Raji (cell line): ENCODE data around the gene FUT2.

ENCODE experiments used
- POLR2A ChIP-seq: IDR thresholded peaks from 2 replicates; pipeline ENCODE4 v1.6.1; 2011; ENCODE audit warnings: low read depth, low read length, control low read depth; ENCODE audit not compliant: insufficient read depth

FUT2 gene

DNA sequence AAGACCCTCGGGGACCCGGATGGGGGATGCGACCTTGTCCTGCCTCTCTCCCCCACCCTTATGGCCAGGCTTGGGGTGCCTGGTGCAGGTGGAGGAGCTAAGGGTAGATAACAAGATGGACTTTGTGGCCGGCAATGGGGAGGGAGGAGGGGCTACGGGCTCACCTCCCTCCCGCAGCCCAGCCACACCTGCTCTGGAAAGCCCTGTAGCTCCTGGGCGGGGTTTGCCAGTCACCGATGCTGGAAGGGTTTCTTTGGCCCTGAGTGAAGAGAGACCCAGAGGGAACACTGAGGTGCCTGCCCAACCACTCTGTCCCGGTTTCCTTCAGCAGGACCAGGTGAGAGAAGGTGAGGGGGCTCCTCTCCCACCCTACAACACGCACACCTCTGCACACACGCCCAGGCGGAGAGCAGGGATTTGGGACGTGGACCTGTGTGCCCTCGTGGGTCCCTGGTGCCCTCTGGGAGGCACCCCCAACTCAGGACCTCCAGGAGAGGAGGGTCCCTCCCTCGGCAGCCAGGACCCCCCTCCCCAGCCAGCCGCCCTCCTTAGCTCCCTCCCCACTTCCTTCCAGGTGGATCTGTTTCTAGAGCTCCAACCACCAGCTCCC lies at the start of gene FUT2:
FUT2 (plus strand) TSS at position 229 of the 610 bp plus-strand sequence. CDS start 6,986 bp downstream, outside the sequence.
- no peak for TF ChIP-seq POLR2A

DNA sequence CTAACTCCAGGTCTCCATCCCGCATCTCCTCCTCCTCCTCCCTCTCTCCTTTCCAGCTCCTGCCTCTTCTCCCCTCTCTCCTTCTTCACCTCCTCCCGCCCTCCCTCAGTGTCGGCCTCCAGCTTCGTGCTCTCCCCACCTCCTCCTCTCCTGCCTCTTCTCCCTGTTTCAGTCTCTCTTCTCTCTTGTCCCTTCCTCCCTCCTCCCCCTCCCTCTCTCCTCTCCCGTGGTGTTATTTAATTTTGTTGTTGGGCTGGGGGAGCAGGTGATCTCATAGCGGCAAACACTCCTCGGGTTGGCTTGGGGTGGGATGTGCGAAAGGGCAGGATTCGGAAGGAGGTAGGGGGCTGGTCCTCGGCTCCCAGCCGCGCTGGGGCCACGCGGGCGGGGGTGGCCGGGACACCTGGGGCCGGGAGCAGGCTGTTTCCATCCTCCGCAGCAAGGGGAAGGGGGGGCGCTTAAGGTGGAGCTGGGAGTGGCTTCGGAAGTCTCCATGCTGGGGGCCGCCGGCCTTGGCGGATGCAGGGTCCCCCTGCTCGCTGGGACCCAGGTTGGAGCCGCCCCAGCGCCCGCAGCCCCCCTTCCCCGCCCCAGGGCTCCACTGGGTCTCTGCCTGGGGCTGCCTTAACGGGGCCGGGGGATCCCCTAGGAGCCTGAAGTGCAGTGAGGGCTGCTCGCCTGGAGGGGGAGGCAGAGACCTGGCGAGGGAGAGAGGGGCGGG lies 49.6 kb upstream of the FUT2 start, which contains the start of gene CA11:
CA11 (minus strand) TSS at position 187 of the 721 bp plus-strand sequence. CDS start 555 bp downstream, outside the sequence.
- TF ChIP-seq POLR2A, result no peak; the same call in 1 of the 2 replicates

DNA sequence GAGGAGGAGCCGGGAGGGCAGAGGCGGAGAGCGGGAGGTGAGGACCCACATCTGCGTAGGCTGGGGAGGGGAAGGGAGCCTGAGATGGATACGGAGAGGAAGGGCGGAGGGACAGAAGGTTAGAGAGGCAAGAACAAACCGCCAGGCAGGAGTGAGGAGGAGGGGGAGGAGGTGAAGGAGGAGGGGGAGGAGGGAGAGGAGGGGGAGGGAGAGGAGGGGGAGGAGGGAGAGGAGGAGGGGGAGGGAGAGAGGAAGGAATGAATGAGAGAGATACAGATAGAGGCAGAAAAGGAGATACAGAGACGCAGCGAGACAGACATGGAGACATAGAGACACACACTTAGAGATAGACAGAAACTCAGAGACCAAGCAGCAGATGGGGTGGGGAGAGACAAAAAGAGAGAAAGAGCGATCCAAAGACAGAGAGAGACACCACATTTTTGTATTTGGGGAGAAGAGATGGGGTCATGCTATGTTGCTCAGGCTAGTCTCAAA lies 49.0 kb upstream of the FUT2 start:
- TF ChIP-seq POLR2A, result peak; percentile 51

DNA sequence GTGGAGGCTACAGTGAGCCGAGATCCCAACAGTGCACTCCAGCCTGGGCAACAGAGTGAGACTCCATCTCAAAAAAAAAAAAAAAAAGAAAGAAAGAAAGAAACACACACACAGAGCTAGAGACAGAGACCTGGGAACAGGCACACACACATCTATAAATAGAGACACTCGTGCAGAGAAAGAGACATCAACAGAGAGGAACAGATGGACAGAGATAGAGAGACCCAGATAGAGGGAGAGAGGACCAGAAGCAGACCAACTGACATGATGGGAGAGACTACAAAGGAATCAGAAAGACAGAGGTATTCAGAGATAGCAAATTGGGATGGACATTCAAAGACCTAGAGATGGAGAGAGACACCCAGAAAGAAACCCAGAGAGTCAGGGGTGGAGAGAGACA lies 47.6 kb upstream of the FUT2 start:
- no peak for TF ChIP-seq POLR2A

DNA sequence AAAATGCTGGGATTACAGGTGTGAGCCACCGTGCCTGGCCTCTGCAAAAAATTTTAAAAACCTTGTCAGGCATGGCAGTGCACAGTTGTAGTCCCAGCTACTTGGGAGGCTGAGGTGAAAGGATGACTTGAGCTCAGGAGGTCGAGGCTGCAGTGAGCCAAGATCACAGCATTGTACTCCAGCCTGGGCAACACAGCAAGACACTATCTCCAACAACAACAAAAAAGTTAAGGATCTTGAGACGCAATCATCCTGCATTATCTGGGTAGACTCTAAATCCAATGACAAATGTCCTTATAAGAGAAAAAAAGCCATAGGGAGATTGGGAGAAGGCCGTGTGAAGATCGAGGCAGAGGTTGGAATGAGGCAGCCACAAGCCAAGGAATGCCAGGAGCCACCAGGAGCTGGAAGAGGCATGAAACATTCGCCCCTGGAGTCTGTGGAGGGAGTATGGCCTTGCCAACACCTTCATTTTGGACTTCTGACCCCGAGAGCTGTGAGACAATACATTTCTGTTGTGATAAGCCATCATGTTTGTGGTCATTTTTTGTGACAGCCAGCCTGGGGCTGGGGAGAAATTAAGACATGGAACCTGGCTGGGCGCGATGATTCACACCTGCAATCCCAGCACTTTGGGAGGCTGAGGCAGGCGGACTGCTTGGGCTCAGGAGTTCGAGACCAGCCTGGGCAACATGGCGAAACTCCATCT lies 44.6 kb upstream of the FUT2 start:
- no peak for TF ChIP-seq POLR2A

DNA sequence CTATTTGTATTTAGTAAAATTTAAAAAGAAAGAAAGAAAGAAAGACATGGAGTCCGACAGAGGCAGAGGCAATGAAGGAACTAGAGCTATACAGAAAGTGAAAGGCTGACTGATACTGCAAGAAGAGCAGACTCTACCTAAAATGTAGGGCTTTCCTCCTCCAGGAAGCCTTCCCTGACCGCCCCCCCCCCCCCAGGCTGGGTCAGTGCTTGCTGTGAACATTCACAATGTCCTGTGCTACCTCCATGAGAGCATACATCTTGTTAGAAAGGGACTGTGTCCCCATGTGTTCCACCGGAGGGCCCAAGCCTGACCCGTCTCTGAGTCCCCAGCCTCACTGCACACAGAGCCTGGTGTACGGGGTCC lies 44.1 kb upstream of the FUT2 start:
- TF ChIP-seq POLR2A, result no peak

DNA sequence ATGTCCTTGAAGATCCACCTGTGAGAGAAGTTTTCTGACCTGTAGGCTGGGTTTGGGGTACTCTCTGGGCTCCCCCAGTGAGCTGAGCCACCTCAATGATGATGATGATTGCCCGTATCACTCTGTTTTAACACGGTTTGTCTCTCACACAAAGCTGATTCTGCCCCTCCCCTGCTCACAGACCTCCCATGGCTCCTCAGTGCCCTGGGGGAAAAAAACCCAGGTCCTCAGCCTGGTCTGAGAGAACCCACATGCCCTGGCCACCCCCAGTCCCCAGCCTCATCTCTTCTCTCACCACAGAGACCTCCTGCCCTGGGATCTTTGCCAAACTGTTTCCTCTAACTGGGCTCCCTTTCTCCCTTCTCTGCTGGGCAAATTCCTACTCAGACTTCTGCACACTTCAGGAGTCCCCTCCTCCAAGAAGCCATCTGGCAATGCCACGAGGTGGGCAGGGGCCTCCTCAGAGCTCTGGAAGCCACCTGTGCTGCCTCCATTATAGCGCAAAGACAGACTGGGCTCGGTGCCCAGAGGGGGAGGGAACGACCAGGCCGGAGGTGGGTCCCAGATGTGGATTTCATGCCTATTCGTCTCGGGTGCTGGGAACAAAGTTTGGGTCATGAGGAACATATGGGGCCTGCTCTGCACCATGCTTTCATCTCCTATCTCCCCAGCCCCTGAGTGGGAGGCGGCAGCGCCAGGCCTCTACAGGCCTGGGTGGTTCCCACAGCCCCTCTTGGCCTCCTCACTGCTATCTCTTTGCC lies 41.3 kb upstream of the FUT2 start:
- TF ChIP-seq POLR2A, result no peak

DNA sequence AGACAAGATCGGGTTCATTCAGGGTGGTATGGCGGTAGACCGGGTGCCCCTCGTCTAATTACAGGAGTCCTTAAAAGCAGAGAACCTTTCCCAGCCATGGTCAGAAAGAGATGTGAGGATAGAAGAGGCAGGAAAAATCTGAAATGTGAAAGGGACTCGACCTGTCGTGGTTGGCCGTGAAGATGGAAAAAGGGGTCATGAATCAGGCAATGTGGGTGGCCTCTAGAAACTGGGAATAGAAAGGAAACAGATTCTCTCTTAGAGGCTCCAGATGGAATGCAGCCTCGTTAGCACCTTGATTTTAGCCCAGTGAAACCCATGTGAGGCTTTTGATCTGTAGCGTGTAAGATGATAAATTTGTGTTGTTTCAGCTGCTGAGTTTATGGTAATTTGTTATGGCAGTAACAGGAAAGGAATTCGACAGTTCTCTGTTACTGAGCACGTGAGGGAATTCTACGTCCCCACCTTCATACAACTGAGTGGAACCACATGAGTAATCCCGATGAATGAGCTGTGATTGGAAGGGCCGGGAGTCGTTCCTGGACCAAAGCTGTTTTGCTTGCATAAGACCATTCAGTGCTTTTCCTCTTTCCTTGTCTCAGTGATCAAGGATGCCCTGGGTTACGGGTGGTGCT lies 38.8 kb upstream of the FUT2 start:
- no peak for TF ChIP-seq POLR2A

DNA sequence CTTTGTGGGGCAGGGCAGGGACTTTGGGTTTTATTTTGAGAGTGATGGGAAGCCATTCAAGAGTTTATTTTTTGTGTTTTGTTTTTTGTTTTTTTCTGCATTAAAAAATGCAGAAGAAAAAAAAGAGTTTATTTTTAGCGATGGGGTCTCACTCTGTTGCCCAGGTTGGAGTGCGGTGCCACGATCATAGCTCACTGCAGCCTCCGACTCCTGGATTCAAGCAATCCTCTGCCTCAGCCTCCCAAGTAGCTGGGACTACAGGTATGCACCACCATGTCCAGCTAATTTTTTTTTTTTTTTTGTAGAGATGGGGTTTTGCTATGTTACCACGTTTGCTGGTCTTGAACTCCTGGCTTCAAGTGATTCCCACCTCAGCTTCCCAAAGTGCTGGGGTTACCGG lies 37.3 kb upstream of the FUT2 start:
- TF ChIP-seq POLR2A, result no peak

DNA sequence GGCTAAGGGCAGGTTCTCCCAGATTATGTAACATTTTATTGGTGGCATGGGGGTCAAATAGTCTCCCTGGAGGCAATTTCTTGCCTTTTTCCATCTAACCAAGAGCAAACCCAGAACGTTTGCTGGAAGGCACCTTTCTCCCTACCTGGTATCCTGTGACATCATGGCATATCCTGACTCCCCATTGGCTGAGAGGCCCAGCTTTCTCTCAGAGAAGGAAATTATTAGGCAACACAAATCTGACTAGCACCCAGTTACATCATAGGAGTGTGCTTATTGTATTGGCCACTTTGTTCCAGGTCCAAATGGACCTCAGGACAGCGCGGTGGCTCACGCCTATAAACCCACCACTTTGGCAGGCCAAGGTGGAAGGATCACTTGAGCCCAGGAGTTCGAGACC lies 36.0 kb upstream of the FUT2 start:
- no peak for TF ChIP-seq POLR2A

DNA sequence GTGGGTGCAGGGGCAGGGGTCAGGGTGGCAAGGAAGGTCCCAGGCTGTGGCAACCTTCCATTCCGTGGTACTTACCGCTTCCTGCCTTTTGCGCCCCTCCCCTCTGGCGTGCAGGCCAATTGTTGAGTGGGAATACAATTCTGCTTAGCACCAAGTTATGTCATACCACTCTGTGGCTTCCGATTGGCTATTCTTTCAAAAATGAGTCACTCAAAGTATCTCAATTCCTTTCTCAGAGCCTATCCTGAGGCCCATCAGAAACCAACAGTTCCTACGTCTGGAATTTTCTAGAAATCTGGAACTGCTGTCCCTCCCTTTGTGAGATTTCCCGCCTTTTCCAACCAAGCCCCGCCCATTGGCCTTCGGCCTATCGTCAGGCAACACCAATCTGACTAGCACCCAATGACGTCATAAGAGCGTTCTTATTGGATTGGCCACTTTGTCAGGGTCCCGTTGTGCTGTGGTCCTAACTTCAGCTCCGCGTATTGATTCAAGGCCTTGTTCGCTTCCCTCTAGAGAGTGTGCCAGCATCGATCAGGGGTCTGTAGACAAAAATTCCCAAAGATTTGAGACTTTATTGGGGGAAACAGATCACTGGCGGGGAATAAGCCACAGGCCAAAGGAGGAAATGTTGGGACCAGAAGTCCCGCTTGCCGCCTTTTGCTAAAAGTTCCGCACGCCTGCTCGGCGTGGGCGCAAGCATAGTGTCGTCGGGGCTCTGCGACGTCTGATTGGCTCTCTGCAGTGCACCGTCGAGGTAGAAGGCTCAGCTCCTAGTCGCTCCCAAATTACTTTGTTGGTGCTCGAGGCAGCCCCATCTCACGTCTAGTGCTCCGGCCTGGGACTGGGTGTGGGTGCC lies 34.7 kb upstream of the FUT2 start:
- TF ChIP-seq POLR2A, result peak; percentile 61

DNA sequence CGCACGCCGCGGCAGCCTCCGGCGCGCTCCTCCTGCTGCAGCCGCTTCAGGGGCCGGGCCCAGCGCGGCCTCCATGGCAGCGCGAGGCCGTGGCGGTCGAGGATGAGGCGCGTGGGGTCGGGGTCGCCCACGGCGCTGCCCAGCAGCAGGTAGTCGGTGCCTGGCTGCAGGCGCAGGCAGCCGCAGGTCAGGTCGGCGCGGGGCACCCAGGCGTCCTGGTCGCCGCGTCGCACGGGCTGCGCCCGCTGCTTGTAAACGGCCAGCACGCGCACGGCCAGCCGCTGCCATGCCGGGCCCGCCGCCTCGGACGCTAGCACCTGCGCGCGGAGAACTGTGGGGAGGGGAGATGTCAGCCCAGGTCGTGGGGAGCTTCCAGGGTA lies 34.1 kb upstream of the FUT2 start:
- TF ChIP-seq POLR2A, result no peak

DNA sequence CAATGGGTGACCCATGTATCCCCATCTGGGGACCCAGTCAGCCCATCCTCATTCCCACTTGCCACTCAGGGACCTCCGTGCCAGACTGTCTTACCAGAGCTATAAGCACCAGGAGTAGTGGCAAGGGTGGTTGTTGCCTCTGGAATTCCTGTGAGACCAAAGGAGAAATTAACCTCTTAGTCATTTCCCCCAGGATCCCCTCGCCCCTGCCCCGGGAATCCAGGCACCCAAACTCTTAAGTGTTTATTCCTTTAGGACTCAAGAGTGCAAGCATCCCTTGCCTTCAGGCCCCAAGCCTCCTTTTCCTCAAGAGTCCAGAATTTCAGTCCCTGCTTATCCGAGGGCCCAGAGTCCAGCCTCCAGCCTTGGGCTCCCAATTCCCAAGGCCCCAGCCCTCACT lies 32.1 kb upstream of the FUT2 start:
- no peak for TF ChIP-seq POLR2A

DNA sequence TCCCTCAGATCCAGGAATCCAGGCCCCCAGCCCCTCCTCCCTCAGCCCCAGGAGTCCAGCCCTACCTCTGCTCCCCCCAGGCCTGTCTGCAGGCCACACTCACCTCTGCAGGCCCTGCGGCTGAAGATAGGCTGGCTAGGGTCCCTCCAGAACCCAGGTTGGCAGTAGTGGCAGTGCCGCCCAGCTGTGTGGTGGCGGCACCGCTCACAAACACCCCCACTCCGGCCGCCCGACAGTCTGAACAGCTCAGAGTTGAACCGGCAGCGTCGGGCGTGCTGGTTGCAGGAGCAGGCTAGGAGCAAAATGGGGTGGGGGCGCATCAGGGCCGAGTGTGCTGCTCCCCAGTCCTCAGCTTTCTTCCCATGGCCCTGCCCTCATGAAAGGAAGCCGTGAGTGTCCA lies 31.3 kb upstream of the FUT2 start:
- TF ChIP-seq POLR2A, result no peak
